Activated T-helper 2 cell treated with anti-CD3 and anti-CD28 coated beads, Interferon-gamma antibody, Interleukin-2, Interleukin-4, amounts not matched to agents 10 μg/mL and 5 μg/mL and 100 μg/mL, durations not matched to agents 14 hours and 24 hours and 36 hours (primary cell): Measurements from ENCODE around the gene KMT2B. TPM values are rescaled to one million over a fixed set of nuclear protein-coding genes. Genes with fewer than 3 reads are reported as not detected.

Experiments
- DNase-seq: peaks from one replicate; pipeline ENCODE4 v3.0.0; 2021; ENCODE audit warnings: low spot score
- H3K27ac Mint-ChIP-seq: one replicate; pipeline ENCODE4 v1.8.0; 2021; ENCODE audit warnings: mixed read lengths
- H3K27me3 Mint-ChIP-seq: one replicate; pipeline ENCODE4 v1.8.0; 2021; ENCODE audit warnings: low read depth, mixed read lengths
- H3K36me3 Mint-ChIP-seq: one replicate; pipeline ENCODE4 v1.8.0; 2021; ENCODE audit warnings: low read depth, mixed read lengths
- H3K4me1 Mint-ChIP-seq: one replicate; pipeline ENCODE4 v1.8.0; 2021; ENCODE audit warnings: low read depth, mixed read lengths
- H3K4me3 Mint-ChIP-seq: one replicate; pipeline ENCODE4 v1.8.0; 2021; ENCODE audit warnings: low read depth, mild to moderate bottlenecking, moderate library complexity, mixed read lengths
- H3K9me3 Mint-ChIP-seq: one replicate; pipeline ENCODE4 v1.8.0; 2021; ENCODE audit warnings: mixed read lengths
- intact Hi-C: fragments of 100-400 bp; cut with micrococcal nuclease; formaldehyde crosslinking; loops from one replicate; pipeline ENCODE4 v1.15.1; 2023
- total RNA-seq: library from RNA; stranded (reverse); gene quantifications from 2 replicates; pipeline ENCODE4 v1.2.3, GENCODE V29; 2022

KMT2B gene
- total RNA-seq, 1 donor from 2014 or later = 58.4 TPM

- peak overlapping the region; percentile 12 for H3K27ac Mint-ChIP-seq
- H3K36me3 Mint-ChIP-seq = no peaks in the 10 kb centered on the region
- H3K27me3 Mint-ChIP-seq = no peaks in the 10 kb centered on the region
- H3K4me3 Mint-ChIP-seq = no peak overlapping the region
- intact Hi-C loops = loop anchor here (2.0 to 10.0 kb wide), 2 partner anchors 45 to 141 kb away; no protein-coding TSS in a partner anchor
- no peak for DNase-seq
- no peaks in the 10 kb centered on the region for H3K9me3 Mint-ChIP-seq
- H3K4me1 Mint-ChIP-seq = peaks cover 17% of the 10 kb centered on the region
Measured at GRCh38 chr19:35695895-35696422, 21.8 kb upstream of the KMT2B start.

DNA sequence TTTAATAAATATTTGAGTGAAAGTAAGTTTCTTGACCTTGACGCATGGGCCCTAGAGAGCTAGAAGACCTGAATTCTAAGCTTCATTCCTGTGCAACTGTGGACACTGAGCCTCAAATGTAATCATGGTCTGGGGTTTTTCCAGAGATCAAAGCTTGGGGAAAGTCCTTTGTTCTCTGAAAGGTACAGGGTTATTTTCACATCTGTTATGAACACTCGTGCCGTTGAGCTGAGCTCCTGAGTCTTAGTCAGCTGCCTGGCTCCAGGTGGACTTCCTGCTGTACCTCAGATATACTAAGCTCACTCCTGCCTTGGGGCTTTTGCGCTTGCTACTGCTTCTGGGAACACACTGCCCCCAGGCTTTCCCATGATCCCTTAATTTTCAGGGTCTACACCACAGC lies 21.0 kb upstream of the KMT2B start:
- no peak overlapping the region for H3K4me3 Mint-ChIP-seq
- no peak for DNase-seq
- no peak overlapping the region for H3K27ac Mint-ChIP-seq
- no peaks in the 10 kb centered on the region for H3K9me3 Mint-ChIP-seq
- intact Hi-C loops = loop anchor here (10.0 kb wide), 1 partner anchor 142 kb away; no protein-coding TSS in a partner anchor
- H3K27me3 Mint-ChIP-seq = no peaks in the 10 kb centered on the region
- H3K4me1 Mint-ChIP-seq = peaks cover 17% of the 10 kb centered on the region
- no peaks in the 10 kb centered on the region for H3K36me3 Mint-ChIP-seq

GRCh38 chr19:35702223-35703012 lies 15.4 kb upstream of the KMT2B start:
- H3K4me1 Mint-ChIP-seq = peaks cover 11% of the 10 kb centered on the region
- H3K9me3 Mint-ChIP-seq = no peaks in the 10 kb centered on the region
- H3K36me3 Mint-ChIP-seq = no peaks in the 10 kb centered on the region
- H3K4me3 Mint-ChIP-seq = peak overlapping the region; percentile 91
- peak overlapping the region; percentile 91 for H3K27ac Mint-ChIP-seq
- intact Hi-C loops = loop anchor here (1.0 to 2.0 kb wide), 3 partner anchors 9 to 42 kb away; no protein-coding TSS in a partner anchor
- no peaks in the 10 kb centered on the region for H3K27me3 Mint-ChIP-seq
- peak; percentile 93 for DNase-seq

- no peaks in the 10 kb centered on the region for H3K27me3 Mint-ChIP-seq
- no peaks in the 10 kb centered on the region for H3K9me3 Mint-ChIP-seq
- no peak for DNase-seq
- no peak overlapping the region for H3K4me3 Mint-ChIP-seq
- H3K27ac Mint-ChIP-seq = no peak overlapping the region
- intact Hi-C loops = loop anchor here (2.0 kb wide), 1 partner anchor 13 kb away; no protein-coding TSS in a partner anchor
- peaks cover under 1% of the 10 kb centered on the region for H3K36me3 Mint-ChIP-seq
- peaks cover 10% of the 10 kb centered on the region for H3K4me1 Mint-ChIP-seq
Measured at GRCh38 chr19:35703343-35703742, 14.5 kb upstream of the KMT2B start.

- Mint-ChIP-seq H3K27me3 (no peaks in the 10 kb centered on the region), H3K4me3 (no peak within 1 kb of the TSS), H3K9me3 (no peaks in the 10 kb centered on the region), H3K27ac (no peak within 1 kb of the TSS), H3K36me3 (peaks cover 3% of the 10 kb centered on the region), H3K4me1 (peaks cover 9% of the 10 kb centered on the region)
- intact Hi-C loops = no loop called here
- no peak for DNase-seq
Measured at GRCh38 chr19:35704218-35704617, 13.6 kb upstream of the KMT2B start, which contains the start of gene ZBTB32. Gene ZBTB32, plus strand, starts transcription at chr19:35704558. Its CDS starts 10,069 bp downstream, at chr19:35714627.

- Mint-ChIP-seq H3K4me3 (no peak overlapping the region), H3K36me3 (peaks cover 7% of the 10 kb centered on the region), H3K4me1 (peaks cover 26% of the 10 kb centered on the region), H3K27me3 (no peaks in the 10 kb centered on the region), H3K27ac (no peak overlapping the region), H3K9me3 (peaks cover 3% of the 10 kb centered on the region)
- DNase-seq = no peak
- intact Hi-C loops = no loop called here
Measured at GRCh38 chr19:35708391-35708790, 9.4 kb upstream of the KMT2B start.

DNA sequence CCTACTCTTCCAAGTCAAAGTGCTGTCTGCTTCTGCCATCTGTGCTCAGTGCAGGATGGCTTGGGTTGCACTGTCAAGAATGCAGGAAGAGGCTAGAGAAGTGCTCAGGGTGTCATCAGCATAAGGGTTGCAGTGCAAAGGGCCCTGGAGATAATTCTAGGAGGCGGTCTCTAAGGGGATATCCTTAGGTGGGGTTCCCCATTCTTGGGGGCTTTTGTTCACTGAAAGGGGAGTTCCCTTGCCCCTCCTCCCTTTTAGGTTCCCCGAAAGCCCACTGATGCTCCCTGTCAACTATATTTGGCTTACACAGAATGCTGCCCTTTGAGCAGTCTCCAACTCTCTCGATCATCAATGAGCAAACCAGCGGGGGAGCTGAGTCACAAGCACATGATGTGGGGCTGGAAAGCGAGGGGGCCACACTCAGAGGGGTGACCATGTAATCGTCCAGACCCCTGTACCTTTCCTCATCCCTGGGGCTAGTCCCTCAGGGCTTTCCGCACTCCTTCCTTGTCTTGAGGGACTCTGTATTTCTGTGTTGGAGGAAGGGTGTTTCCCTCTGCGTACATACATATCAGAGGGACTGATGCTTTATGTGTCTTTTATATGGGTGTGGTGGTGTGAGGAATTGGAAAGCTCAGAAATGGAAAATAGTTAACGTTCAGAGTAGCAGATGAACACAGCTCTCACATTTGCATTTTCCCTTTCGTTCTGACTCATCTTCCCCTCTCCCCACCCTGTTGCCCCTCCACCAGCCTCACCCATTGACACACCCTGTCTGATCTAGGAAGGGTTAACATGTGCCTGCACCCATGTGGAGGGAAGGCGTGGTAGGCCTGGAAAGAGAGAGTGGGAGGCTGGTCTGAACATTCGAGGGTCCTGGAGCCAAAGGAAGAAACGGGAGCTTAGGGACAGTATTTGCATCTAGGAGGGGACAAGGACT lies 6.7 kb upstream of the KMT2B start:
- H3K9me3 Mint-ChIP-seq = peaks cover 3% of the 10 kb centered on the region
- DNase-seq = peak; percentile 71
- H3K4me1 Mint-ChIP-seq = peaks cover 40% of the 10 kb centered on the region
- no peaks in the 10 kb centered on the region for H3K27me3 Mint-ChIP-seq
- intact Hi-C loops = loop anchor here (1.0 to 5.0 kb wide), 3 partner anchors 9 to 164 kb away; partner anchors contain the start of gene TMEM147
- peak overlapping the region; percentile 100 for H3K27ac Mint-ChIP-seq
- peak overlapping the region; percentile 66 for H3K4me3 Mint-ChIP-seq
- H3K36me3 Mint-ChIP-seq = peaks cover 34% of the 10 kb centered on the region

GRCh38 chr19:35712567-35713505 lies 5.0 kb upstream of the KMT2B start:
- peak; percentile 72 for DNase-seq
- Mint-ChIP-seq H3K27ac (peak overlapping the region; percentile 100), H3K4me3 (peak overlapping the region; percentile 94), H3K27me3 (no peaks in the 10 kb centered on the region), H3K4me1 (peaks cover 43% of the 10 kb centered on the region), H3K36me3 (peaks cover 43% of the 10 kb centered on the region), H3K9me3 (peaks cover 3% of the 10 kb centered on the region)
- intact Hi-C loops = loop anchor here (1.0 to 5.0 kb wide), 4 partner anchors 27 to 190 kb away; partner anchors contain the start of genes HCST and TMEM147

DNA sequence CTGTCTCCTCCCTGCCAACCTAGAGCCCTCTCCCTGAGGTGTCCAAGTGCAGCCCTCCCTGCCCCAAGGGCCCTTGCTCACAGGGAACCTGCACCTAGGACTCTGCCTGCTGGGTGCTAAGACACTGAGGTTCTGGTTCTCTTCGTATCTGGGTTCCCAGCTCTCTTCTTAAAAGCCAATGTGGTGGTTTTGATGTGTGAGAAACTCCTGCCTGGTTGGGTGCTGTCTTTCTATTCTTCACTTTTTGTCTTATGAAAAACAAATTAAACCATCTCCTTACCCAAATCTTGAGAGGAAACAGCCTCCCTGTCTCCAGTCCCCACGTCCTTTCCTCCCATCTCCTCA lies 4.3 kb upstream of the KMT2B start:
- no peak for DNase-seq
- intact Hi-C loops = loop anchor here (2.0 to 5.0 kb wide), 3 partner anchors 41 to 189 kb away; partner anchors contain the start of genes HCST and TMEM147
- H3K4me3 Mint-ChIP-seq = peak overlapping the region; percentile 94
- no peaks in the 10 kb centered on the region for H3K27me3 Mint-ChIP-seq
- peaks cover 40% of the 10 kb centered on the region for H3K36me3 Mint-ChIP-seq
- H3K9me3 Mint-ChIP-seq = peaks cover 3% of the 10 kb centered on the region
- peaks cover 43% of the 10 kb centered on the region for H3K4me1 Mint-ChIP-seq
- peak overlapping the region; percentile 100 for H3K27ac Mint-ChIP-seq

DNA sequence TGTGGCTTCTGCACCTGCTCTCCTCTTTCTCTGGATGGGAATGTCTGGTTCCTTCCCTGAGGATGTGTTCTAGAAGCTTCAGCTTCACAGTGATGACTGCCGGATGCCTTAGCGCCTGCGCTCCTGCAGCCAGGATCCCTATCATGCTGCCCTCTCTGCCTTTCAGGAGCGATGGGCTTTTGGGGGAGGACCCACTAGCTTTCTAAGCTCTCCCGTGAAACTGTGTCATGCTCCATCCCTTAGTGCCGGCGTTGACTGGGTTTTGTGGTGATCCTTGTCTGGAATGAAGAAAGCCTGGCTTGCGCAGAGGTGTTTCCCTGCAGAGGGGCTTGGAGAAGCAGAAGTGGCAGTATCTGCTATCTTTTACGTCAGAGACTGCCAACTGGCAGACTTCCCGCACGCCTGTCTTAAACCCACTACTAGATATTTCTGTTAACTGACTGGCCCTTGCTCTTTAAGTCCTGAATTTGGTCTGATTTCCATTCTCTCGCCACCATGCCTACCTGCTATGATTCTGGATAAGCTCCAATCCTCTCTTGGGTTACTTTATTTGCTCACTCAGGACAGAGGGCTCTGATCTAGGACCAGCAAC lies 3.8 kb upstream of the KMT2B start:
- Mint-ChIP-seq H3K36me3 (peaks cover 44% of the 10 kb centered on the region), H3K4me3 (peak overlapping the region; percentile 94), H3K27me3 (no peaks in the 10 kb centered on the region), H3K27ac (peak overlapping the region; percentile 100), H3K9me3 (peaks cover 3% of the 10 kb centered on the region), H3K4me1 (peaks cover 46% of the 10 kb centered on the region)
- no peak for DNase-seq
- intact Hi-C loops = loop anchor here (2.0 to 5.0 kb wide), 3 partner anchors 41 to 189 kb away; partner anchors contain the start of genes HCST and TMEM147
